ENCODE results near the gene TRIM58. TPM values are rescaled to one million over a fixed set of nuclear protein-coding genes. Genes with fewer than 3 reads are reported as not detected.

TRIM58 gene
- total RNA-seq, 1 experiment from 2014 or later: not detected

DNA sequence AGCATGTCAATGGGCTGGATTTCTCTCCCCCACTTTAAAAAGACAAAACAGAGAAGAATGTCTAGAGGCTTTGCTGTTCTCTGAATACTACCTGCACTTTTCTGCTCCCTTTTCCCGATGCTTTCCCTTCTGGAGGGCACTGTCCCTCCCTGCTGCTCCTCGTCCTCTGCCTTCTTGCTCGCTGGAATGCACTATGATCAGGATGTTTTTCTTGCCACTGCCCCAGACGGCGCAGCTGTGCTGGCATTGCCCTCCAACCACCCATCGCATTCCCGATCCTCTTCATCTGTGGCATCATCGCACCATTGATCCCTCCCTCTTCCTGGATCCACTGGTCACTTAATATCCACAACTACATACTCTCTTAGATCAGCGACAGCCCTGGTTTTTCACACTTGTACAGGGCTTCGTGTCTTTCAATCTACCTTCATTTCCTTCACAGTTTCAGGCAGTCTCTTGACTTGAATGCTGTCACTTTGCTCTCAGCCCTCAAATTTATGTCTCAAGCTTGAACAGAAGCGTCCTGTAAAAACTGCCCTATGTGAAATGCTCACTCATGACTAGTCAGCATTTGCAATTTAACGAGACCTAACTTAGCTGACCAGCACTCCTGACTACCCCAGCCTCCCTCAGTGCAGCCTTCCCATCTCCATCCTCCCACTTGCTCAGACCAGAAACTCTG, 11.8 kb upstream of the TRIM58 start (continued):
- no peak for TF ChIP-seq POLR2AphosphoS5 (IDR thresholded peaks at IDR 0.05; ENCODE audit: low read depth, low read length)
- TF ChIP-seq EZH2phosphoT487 (IDR thresholded peaks at IDR 0.05; ENCODE audit: borderline replicate concordance): no peak
- no peak for TF ChIP-seq ZFX (IDR thresholded peaks at IDR 0.05)

DNA sequence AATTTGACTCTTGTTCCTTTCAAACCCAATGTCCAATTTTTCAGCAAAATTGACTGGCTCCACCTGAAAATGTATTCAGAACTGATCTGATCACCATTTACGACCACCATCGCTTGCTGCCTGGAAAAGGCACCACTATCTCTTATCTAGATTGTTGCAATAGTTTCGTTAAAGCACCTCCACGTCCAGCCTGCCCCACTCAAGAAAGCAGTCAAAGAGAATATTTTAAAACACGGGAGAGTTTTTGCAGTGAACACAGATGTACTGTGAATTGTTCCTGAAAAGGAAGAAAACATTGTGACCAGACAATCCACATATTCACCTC, 11.3 kb upstream of the TRIM58 start:
- ATAC-seq: no peak
- DNase-seq (ENCODE audit: low read depth, low spot score): no peak
- no peaks in the 10 kb centered on the region for H3K27me3 ChIP-seq (ENCODE audit: insufficient read depth, low read length)
- H3K9me3 ChIP-seq (ENCODE audit: control insufficient read depth in 1 of 2, insufficient read depth in 1 of 2, low read depth in 1 of 2, low read length in 2 of 2): peaks cover 10 to 11% of the 10 kb centered on the region in 2 experiments; a peak in 2 of 4 replicates
- no peak overlapping the region for H3K4me2 ChIP-seq (ENCODE audit: low read length)
- H3K27ac ChIP-seq (ENCODE audit: low read depth, low read length): no peak overlapping the region
- no peak overlapping the region for H3K9ac ChIP-seq (ENCODE audit: low read length)
- no TSS peak for BruUV-seq (replicated peaks)
- ChIA-PET POLR2A (no interaction called here), RAD21 (ENCODE audit: low non-redundant PET in 1 of 2, low total read pairs in 2 of 2, uncharacterized antibody in 2 of 2, unreplicated experiment in 2 of 2) (no interaction called here), CTCF (no interaction called here)
- no peaks in the 10 kb centered on the region for H3K4me1 ChIP-seq (ENCODE audit: control insufficient read depth in 1 of 2, insufficient read depth in 2 of 2, low read length in 2 of 2)
- no peaks in the 10 kb centered on the region for H3K36me3 ChIP-seq (ENCODE audit: control insufficient read depth in 1 of 2, insufficient read depth in 2 of 2, low read length in 2 of 2)
- intact Hi-C loops (cut with micrococcal nuclease): no loop called here
- no peaks in the 10 kb centered on the region for H3K9me2 ChIP-seq (ENCODE audit: insufficient read depth)
- H3K79me2 ChIP-seq (ENCODE audit: insufficient read depth, low read length): no peaks in the 10 kb centered on the region
- H2AFZ ChIP-seq (ENCODE audit: low read depth, low read length, poor library complexity, severe bottlenecking): no peak overlapping the region
- TF ChIP-seq ELF1 (IDR thresholded peaks at IDR 0.05; ENCODE audit: borderline replicate concordance, low read depth) (no peak), ZNF274 (IDR thresholded peaks at IDR 0.05; ENCODE audit: low read depth, low read length) (no peak), CBX3 (IDR thresholded peaks at IDR 0.05; ENCODE audit: low read depth) (no peak), EZH2 (IDR thresholded peaks at IDR 0.05) (no peak), POLR2A (IDR thresholded peaks at IDR 0.05; ENCODE audit: borderline replicate concordance, extremely low read depth, insufficient read depth, insufficient read length) (no peak)
- TF ChIP-seq, protein P1, sequence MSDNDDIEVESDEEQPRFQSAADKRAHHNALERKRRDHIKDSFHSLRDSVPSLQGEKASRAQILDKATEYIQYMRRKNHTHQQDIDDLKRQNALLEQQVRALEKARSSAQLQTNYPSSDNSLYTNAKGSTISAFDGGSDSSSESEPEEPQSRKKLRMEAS (IDR thresholded peaks at IDR 0.05): no peak
- no peak overlapping the region for H3K4me3 ChIP-seq (replicated peaks in 1 of 2; ENCODE audit: low read depth in 1 of 2, low read length in 2 of 2)
- no peaks in the 10 kb centered on the region for H4K20me1 ChIP-seq (ENCODE audit: insufficient read depth)

DNA sequence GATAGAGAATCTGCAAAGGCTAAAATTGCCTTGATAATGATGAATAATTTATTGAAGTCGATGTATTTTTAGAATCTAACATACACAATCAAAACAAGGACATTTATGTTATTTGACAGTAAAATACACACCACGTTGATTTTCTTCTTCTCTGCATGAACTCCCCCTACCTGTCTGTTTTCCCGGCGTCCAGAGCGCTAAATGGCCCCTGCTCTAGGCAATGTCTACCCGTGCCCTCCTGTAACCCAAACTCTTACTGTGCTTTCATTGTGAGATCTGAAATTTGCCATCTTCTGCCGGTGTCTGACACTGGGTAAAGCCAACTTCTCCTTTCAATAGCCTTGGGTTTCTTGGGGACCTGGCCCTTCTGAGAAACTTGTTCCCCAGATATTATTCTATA, 8.6 kb upstream of the TRIM58 start:
- ChIA-PET CTCF (no interaction called here), RAD21 (ENCODE audit: low non-redundant PET in 1 of 2, low total read pairs in 2 of 2, uncharacterized antibody in 2 of 2, unreplicated experiment in 2 of 2) (no interaction called here)
- ATAC-seq: no peak
- TF ChIP-seq ZFX (IDR thresholded peaks at IDR 0.05) (no peak), SIN3A (IDR thresholded peaks at IDR 0.05; ENCODE audit: low read depth) (no peak), ELF1 (IDR thresholded peaks at IDR 0.05; ENCODE audit: borderline replicate concordance, low read depth) (no peak), SP1 (IDR thresholded peaks at IDR 0.05; ENCODE audit: low read depth) (no peak), POLR2A (IDR thresholded peaks at IDR 0.05; ENCODE audit: borderline replicate concordance, extremely low read depth, insufficient read depth, insufficient read length) (no peak), ZNF274 (IDR thresholded peaks at IDR 0.05; ENCODE audit: low read depth, low read length) (no peak), JUND (IDR thresholded peaks at IDR 0.05) (no peak), YY1 (IDR thresholded peaks at IDR 0.05; ENCODE audit: extremely low read depth, insufficient replicate concordance, low read depth, low read length) (no peak), EZH2 (IDR thresholded peaks at IDR 0.05) (no peak)
- TF ChIP-seq, protein P2, sequence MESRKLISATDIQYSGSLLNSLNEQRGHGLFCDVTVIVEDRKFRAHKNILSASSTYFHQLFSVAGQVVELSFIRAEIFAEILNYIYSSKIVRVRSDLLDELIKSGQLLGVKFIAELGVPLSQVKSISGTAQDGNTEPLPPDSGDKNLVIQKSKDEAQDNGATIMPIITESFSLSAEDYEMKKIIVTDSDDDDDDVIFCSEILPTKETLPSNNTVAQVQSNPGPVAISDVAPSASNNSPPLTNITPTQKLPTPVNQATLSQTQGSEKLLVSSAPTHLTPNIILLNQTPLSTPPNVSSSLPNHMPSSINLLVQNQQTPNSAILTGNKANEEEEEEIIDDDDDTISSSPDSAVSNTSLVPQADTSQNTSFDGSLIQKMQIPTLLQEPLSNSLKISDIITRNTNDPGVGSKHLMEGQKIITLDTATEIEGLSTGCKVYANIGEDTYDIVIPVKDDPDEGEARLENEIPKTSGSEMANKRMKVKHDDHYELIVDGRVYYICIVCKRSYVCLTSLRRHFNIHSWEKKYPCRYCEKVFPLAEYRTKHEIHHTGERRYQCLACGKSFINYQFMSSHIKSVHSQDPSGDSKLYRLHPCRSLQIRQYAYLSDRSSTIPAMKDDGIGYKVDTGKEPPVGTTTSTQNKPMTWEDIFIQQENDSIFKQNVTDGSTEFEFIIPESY (IDR thresholded peaks at IDR 0.05; ENCODE audit: extremely low read depth, insufficient replicate concordance, low read length): no peak
- TF ChIP-seq, protein P3, sequence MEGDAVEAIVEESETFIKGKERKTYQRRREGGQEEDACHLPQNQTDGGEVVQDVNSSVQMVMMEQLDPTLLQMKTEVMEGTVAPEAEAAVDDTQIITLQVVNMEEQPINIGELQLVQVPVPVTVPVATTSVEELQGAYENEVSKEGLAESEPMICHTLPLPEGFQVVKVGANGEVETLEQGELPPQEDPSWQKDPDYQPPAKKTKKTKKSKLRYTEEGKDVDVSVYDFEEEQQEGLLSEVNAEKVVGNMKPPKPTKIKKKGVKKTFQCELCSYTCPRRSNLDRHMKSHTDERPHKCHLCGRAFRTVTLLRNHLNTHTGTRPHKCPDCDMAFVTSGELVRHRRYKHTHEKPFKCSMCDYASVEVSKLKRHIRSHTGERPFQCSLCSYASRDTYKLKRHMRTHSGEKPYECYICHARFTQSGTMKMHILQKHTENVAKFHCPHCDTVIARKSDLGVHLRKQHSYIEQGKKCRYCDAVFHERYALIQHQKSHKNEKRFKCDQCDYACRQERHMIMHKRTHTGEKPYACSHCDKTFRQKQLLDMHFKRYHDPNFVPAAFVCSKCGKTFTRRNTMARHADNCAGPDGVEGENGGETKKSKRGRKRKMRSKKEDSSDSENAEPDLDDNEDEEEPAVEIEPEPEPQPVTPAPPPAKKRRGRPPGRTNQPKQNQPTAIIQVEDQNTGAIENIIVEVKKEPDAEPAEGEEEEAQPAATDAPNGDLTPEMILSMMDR (IDR thresholded peaks at IDR 0.05 in 2 of 3, conservative IDR thresholded peaks at IDR 0.05 in 1 of 3; ENCODE audit: borderline replicate concordance in 1 of 3, insufficient read depth in 1 of 3, low read depth in 2 of 3, low read length in 2 of 3): no peak

More for the DNA sequence above, 8.6 kb upstream of the TRIM58 start:
- Histone ChIP-seq H3K9me3 (ENCODE audit: control insufficient read depth in 1 of 2, insufficient read depth in 1 of 2, low read depth in 1 of 2, low read length in 2 of 2) (peaks cover 9 to 11% of the 10 kb centered on the region in 2 experiments; a peak in 2 of 4 replicates), H3K4me3 (replicated peaks in 1 of 2; ENCODE audit: low read depth in 1 of 2, low read length in 2 of 2) (no peak overlapping the region), H3K4me2 (ENCODE audit: low read length) (no peak overlapping the region), H3K27me3 (ENCODE audit: insufficient read depth, low read length) (no peaks in the 10 kb centered on the region), H3K79me2 (ENCODE audit: insufficient read depth, low read length) (no peaks in the 10 kb centered on the region), H3K36me3 (ENCODE audit: control insufficient read depth in 1 of 2, insufficient read depth in 2 of 2, low read length in 2 of 2) (no peaks in the 10 kb centered on the region), H3K9me2 (ENCODE audit: insufficient read depth) (no peaks in the 10 kb centered on the region), H3K9ac (ENCODE audit: low read length) (no peak overlapping the region), H2AFZ (ENCODE audit: low read depth, low read length, poor library complexity, severe bottlenecking) (no peak overlapping the region), H3K27ac (ENCODE audit: low read depth, low read length) (no peak overlapping the region), H3K4me1 (ENCODE audit: control insufficient read depth in 1 of 2, insufficient read depth in 2 of 2, low read length in 2 of 2) (no peaks in the 10 kb centered on the region), H4K20me1 (ENCODE audit: insufficient read depth) (no peaks in the 10 kb centered on the region)
- no TSS peak for BruUV-seq (replicated peaks)
- intact Hi-C loops (cut with micrococcal nuclease): no loop called here
- POLR2A ChIA-PET: no interaction called here
- DNase-seq (ENCODE audit: low read depth, low spot score): no peak

Data from HCT116 (cell line).